Measurements from ENCODE around the gene RNF5. TPM values are rescaled to one million over a fixed set of nuclear protein-coding genes. Genes with fewer than 3 reads are reported as not detected.

Gene RNF5
- total and polyA plus RNA-seq, 9 of the 15 experiments (the other 6 are each of a cell fraction or from before 2014, with no cell fraction given), result 62.2 to 245 (median 129) TPM

- TF ChIP-seq NKRF (IDR thresholded peaks at IDR 0.05; ENCODE audit: borderline replicate concordance) (no peak; the same call in 1 of the 2 replicates), SFPQ (IDR thresholded peaks at IDR 0.05; ENCODE audit: low read depth, low read length) (no peak), CBFB (CRISPR knock-in tag; IDR thresholded peaks at IDR 0.05) (no peak; the same call in 1 of the 2 replicates), KDM2B (CRISPR knock-in tag; IDR thresholded peaks at IDR 0.05) (no peak), ZBTB8A (IDR thresholded peaks at IDR 0.05; ENCODE audit: partially characterized antibody) (no peak), ZNF655 (CRISPR knock-in tag; IDR thresholded peaks at IDR 0.05) (no peak), DIDO1 (tag; IDR thresholded peaks at IDR 0.05; ENCODE audit: low read depth) (no peak), E4F1 (CRISPR knock-in tag; IDR thresholded peaks at IDR 0.05; ENCODE audit: borderline replicate concordance) (no peak), MAZ (CRISPR knock-in tag; conservative IDR thresholded peaks at IDR 0.05 in 1 of 2, IDR thresholded peaks at IDR 0.05 in 1 of 2) (peak in 1 of 2 experiments; percentile 70; a peak in 3 of 4 replicates), ZNF232 (CRISPR knock-in tag; IDR thresholded peaks at IDR 0.05) (no peak), ZNF431 (CRISPR knock-in tag; IDR thresholded peaks at IDR 0.05) (no peak), ZNF586 (CRISPR knock-in tag; conservative IDR thresholded peaks at IDR 0.05) (no peak), COPS2 (conservative IDR thresholded peaks at IDR 0.05) (no peak), ZNF133 (CRISPR knock-in tag; IDR thresholded peaks at IDR 0.05) (no peak), PCBP1 (IDR thresholded peaks at IDR 0.05; ENCODE audit: low read depth, low read length, poor library complexity, severe bottlenecking) (no peak), FOSL1 (tag; conservative IDR thresholded peaks at IDR 0.05) (peak; percentile 57), KAT7 (CRISPR knock-in tag; IDR thresholded peaks at IDR 0.05; ENCODE audit: borderline replicate concordance) (no peak), HDAC1 (IDR thresholded peaks at IDR 0.05) (peak; percentile 84 to 90; a peak in 3 of 4 replicates), CREB1 (IDR thresholded peaks at IDR 0.05) (peak; percentile 60; the same call in 1 of the 2 replicates), CREB1 (CRISPR knock-in tag; IDR thresholded peaks at IDR 0.05) (no peak)
Measured at GRCh38 chr6:32167761-32168262, 10.4 kb upstream of the RNF5 start (continued).

All from K562 (cell line).